Activated CD4-positive, alpha-beta T cell treated with anti-CD3 and anti-CD28 coated beads for 36 hours (primary cell): Measurements from ENCODE around the gene DSCAM. TPM values are rescaled to one million over a fixed set of nuclear protein-coding genes. Genes with fewer than 3 reads are reported as not detected.

Experiments
- ATAC-seq: fragments of 200-7000 bp; cut with Tn5 transposase; one replicate; pipeline ENCODE4 v1.10.0; 2021; ENCODE audit warnings: mild to moderate bottlenecking, moderate library complexity
- CTCF ChIA-PET: fragments of 350-600 bp; sonication (Branson Sonifier 250); formaldehyde crosslinking; loops from one replicate; lab custom pipeline; 2021; ENCODE audit warnings: antibody characterized with exemption; lab: Charles Lee
- POLR2A ChIA-PET: fragments of 350-600 bp; sonication (Branson Sonifier 250); formaldehyde crosslinking; loops from one replicate; lab custom pipeline; 2021; ENCODE audit warnings: antibody characterized with exemption, inconsistent platforms; lab: Charles Lee
- DNase-seq: peaks from one replicate; pipeline ENCODE4 v3.0.0-alpha.2; 2020
- H3K27ac Mint-ChIP-seq: one replicate; pipeline ENCODE4 v1.8.0; 2021; ENCODE audit warnings: mixed read lengths
- H3K27me3 Mint-ChIP-seq: one replicate; pipeline ENCODE4 v1.8.0; 2021; ENCODE audit warnings: mixed read lengths
- H3K36me3 Mint-ChIP-seq: one replicate; pipeline ENCODE4 v1.8.0; 2021; ENCODE audit warnings: low read depth, mixed read lengths
- H3K4me1 Mint-ChIP-seq: one replicate; pipeline ENCODE4 v1.8.0; 2021; ENCODE audit warnings: mixed read lengths
- H3K4me3 Mint-ChIP-seq: one replicate; pipeline ENCODE4 v1.8.0; 2021; ENCODE audit warnings: mild to moderate bottlenecking, moderate library complexity, mixed read lengths
- H3K9me3 Mint-ChIP-seq: one replicate; pipeline ENCODE4 v1.8.0; 2021; ENCODE audit warnings: low read depth, mixed read lengths
- intact Hi-C, 2 experiments: fragments of 100-400 bp; cut with DNase I in 1 of 2; cut with micrococcal nuclease in 1 of 2; formaldehyde crosslinking; loops; one replicate each; pipeline versions ENCODE4 v1.14.2 to v1.15.1; 2022 to 2024; cut with DNase I, micrococcal nuclease
- total RNA-seq, 2 experiments: library from RNA; stranded (reverse); gene quantifications; one replicate each; pipeline ENCODE4 v1.2.3, GENCODE V29; 2021

DSCAM gene
- total RNA-seq, 2 experiments from 2014 or later: not detected

- POLR2A ChIA-PET: no interaction called here
- intact Hi-C loops: no loop called here
- ATAC-seq (no peak), DNase-seq (no peak)
- Mint-ChIP-seq H3K27ac (no peak overlapping the region), H3K27me3 (no peaks in the 10 kb centered on the region), H3K9me3 (peaks cover 6% of the 10 kb centered on the region), H3K4me1 (no peaks in the 10 kb centered on the region), H3K36me3 (no peaks in the 10 kb centered on the region), H3K4me3 (no peak overlapping the region)
- CTCF ChIA-PET: no interaction called here
Observed at GRCh38 chr21:40242586-40243265, 604.2 kb downstream of the DSCAM start.

- no peak overlapping the region for H3K27ac Mint-ChIP-seq
Observed at GRCh38 chr21:40235528-40235927, 611.4 kb downstream of the DSCAM start.

GRCh38 chr21:40231979-40232378 lies 615.0 kb downstream of the DSCAM start:
- Mint-ChIP-seq H3K27ac (no peak overlapping the region), H3K36me3 (no peaks in the 10 kb centered on the region), H3K4me3 (no peak overlapping the region), H3K27me3 (no peaks in the 10 kb centered on the region), H3K9me3 (peaks cover 2% of the 10 kb centered on the region), H3K4me1 (no peaks in the 10 kb centered on the region)
- DNase-seq (no peak), ATAC-seq (no peak)
- POLR2A ChIA-PET: no interaction called here
- intact Hi-C loops: loop anchor here in 1 of 2 experiments (5.0 kb wide), 1 partner anchor 50 kb away; no protein-coding TSS in a partner anchor
- CTCF ChIA-PET: no interaction called here

More at GRCh38 chr21:40235528-40235927, 611.4 kb downstream of the DSCAM start:
- DNase-seq: no peak
- H3K4me3 Mint-ChIP-seq: no peak overlapping the region
- H3K36me3 Mint-ChIP-seq: no peaks in the 10 kb centered on the region
- ChIA-PET POLR2A (no interaction called here), CTCF (no interaction called here)
- peaks cover 5% of the 10 kb centered on the region for H3K9me3 Mint-ChIP-seq
- intact Hi-C loops: no loop called here
- H3K4me1 Mint-ChIP-seq: no peaks in the 10 kb centered on the region
- ATAC-seq: no peak
- H3K27me3 Mint-ChIP-seq: no peaks in the 10 kb centered on the region

GRCh38 chr21:40227096-40227495 lies 619.9 kb downstream of the DSCAM start:
- intact Hi-C loops: no loop called here
- Mint-ChIP-seq H3K4me1 (no peaks in the 10 kb centered on the region), H3K27ac (no peak overlapping the region), H3K4me3 (no peak overlapping the region), H3K36me3 (no peaks in the 10 kb centered on the region), H3K27me3 (no peaks in the 10 kb centered on the region), H3K9me3 (no peaks in the 10 kb centered on the region)
- ATAC-seq (no peak), DNase-seq (no peak)
- POLR2A ChIA-PET: no interaction called here
- CTCF ChIA-PET: interaction anchor here (1.0 kb wide), 1 partner anchor 11 kb away, joined by 3 read pairs; no protein-coding TSS in a partner anchor

- ChIA-PET POLR2A (no interaction called here), CTCF (no interaction called here)
- Mint-ChIP-seq H3K9me3 (no peaks in the 10 kb centered on the region), H3K27me3 (no peaks in the 10 kb centered on the region), H3K36me3 (no peaks in the 10 kb centered on the region), H3K4me1 (no peaks in the 10 kb centered on the region), H3K27ac (no peak overlapping the region), H3K4me3 (no peak overlapping the region)
- intact Hi-C loops: no loop called here
- ATAC-seq (no peak), DNase-seq (no peak)
Observed at GRCh38 chr21:40215941-40216340, 631.0 kb downstream of the DSCAM start.

GRCh38 chr21:40210251-40210650 lies 636.7 kb downstream of the DSCAM start:
- no peaks in the 10 kb centered on the region for H3K4me1 Mint-ChIP-seq
- CTCF ChIA-PET: interaction anchor here (1.0 kb wide), 1 partner anchor 66 kb away, joined by 4 read pairs; no protein-coding TSS in a partner anchor
- POLR2A ChIA-PET: no interaction called here
- ATAC-seq (no peak), DNase-seq (no peak)
- no peaks in the 10 kb centered on the region for H3K9me3 Mint-ChIP-seq
- H3K36me3 Mint-ChIP-seq: no peaks in the 10 kb centered on the region
- intact Hi-C loops: no loop called here
- H3K4me3 Mint-ChIP-seq: no peak overlapping the region
- no peak overlapping the region for H3K27ac Mint-ChIP-seq
- H3K27me3 Mint-ChIP-seq: no peaks in the 10 kb centered on the region

- DNase-seq (no peak), ATAC-seq (no peak)
- H3K27me3 Mint-ChIP-seq: no peaks in the 10 kb centered on the region
- no peaks in the 10 kb centered on the region for H3K9me3 Mint-ChIP-seq
- H3K4me3 Mint-ChIP-seq: no peak overlapping the region
- ChIA-PET POLR2A (no interaction called here), CTCF (no interaction called here)
- H3K36me3 Mint-ChIP-seq: no peaks in the 10 kb centered on the region
- H3K27ac Mint-ChIP-seq: no peak overlapping the region
- intact Hi-C loops: no loop called here
- H3K4me1 Mint-ChIP-seq: no peaks in the 10 kb centered on the region
Observed at GRCh38 chr21:40208948-40209345, 638.0 kb downstream of the DSCAM start.

- Mint-ChIP-seq H3K4me1 (no peaks in the 10 kb centered on the region), H3K36me3 (no peaks in the 10 kb centered on the region), H3K27me3 (no peaks in the 10 kb centered on the region), H3K9me3 (no peaks in the 10 kb centered on the region), H3K4me3 (no peak overlapping the region), H3K27ac (no peak overlapping the region)
- ATAC-seq (no peak), DNase-seq (no peak)
- ChIA-PET CTCF (no interaction called here), POLR2A (no interaction called here)
- intact Hi-C loops: no loop called here
Observed at GRCh38 chr21:40208206-40208947, 638.6 kb downstream of the DSCAM start.

GRCh38 chr21:40200946-40201345 lies 646.0 kb downstream of the DSCAM start:
- DNase-seq: no peak
- intact Hi-C loops: no loop called here
- no peak for ATAC-seq
- ChIA-PET POLR2A (no interaction called here), CTCF (no interaction called here)
- H3K27me3 Mint-ChIP-seq: no peaks in the 10 kb centered on the region
- no peaks in the 10 kb centered on the region for H3K36me3 Mint-ChIP-seq
- H3K4me3 Mint-ChIP-seq: no peak overlapping the region
- peaks cover 5% of the 10 kb centered on the region for H3K9me3 Mint-ChIP-seq
- H3K27ac Mint-ChIP-seq: no peak overlapping the region
- H3K4me1 Mint-ChIP-seq: no peaks in the 10 kb centered on the region

GRCh38 chr21:40200126-40200525 lies 646.8 kb downstream of the DSCAM start:
- ATAC-seq (no peak), DNase-seq (no peak)
- H3K36me3 Mint-ChIP-seq: no peaks in the 10 kb centered on the region
- H3K4me3 Mint-ChIP-seq: no peak overlapping the region
- H3K4me1 Mint-ChIP-seq: no peaks in the 10 kb centered on the region
- intact Hi-C loops: no loop called here
- ChIA-PET CTCF (no interaction called here), POLR2A (no interaction called here)
- peaks cover 5% of the 10 kb centered on the region for H3K9me3 Mint-ChIP-seq
- no peaks in the 10 kb centered on the region for H3K27me3 Mint-ChIP-seq
- no peak overlapping the region for H3K27ac Mint-ChIP-seq

- ChIA-PET CTCF (no interaction called here), POLR2A (no interaction called here)
- Mint-ChIP-seq H3K4me3 (no peak overlapping the region), H3K27me3 (no peaks in the 10 kb centered on the region), H3K36me3 (no peaks in the 10 kb centered on the region), H3K4me1 (no peaks in the 10 kb centered on the region), H3K9me3 (peaks cover 12% of the 10 kb centered on the region), H3K27ac (no peak overlapping the region)
- DNase-seq: no peak
- intact Hi-C loops: no loop called here
- no peak for ATAC-seq
Observed at GRCh38 chr21:40194185-40194980, 652.6 kb downstream of the DSCAM start.
